GM23338 (cell line): ENCODE results near the gene TXNDC15. TPM values are rescaled to one million over a fixed set of nuclear protein-coding genes. Genes with fewer than 3 reads are reported as not detected.

Experiments used
- ATAC-seq: fragments of 200-7000 bp; cut with Tn5 transposase; 3 replicates; pipeline ENCODE4 v1.9.1; 2020
- DNase-seq: peaks from one replicate; pipeline ENCODE4 v3.0.0-alpha.2; 2015; ENCODE audit warnings: low spot score
- H2AFZ ChIP-seq: fragments of 200-600 bp; sonication (generic); 2 replicates; pipeline ENCODE4 v1.8.0; 2016; ENCODE audit warnings: antibody characterized with exemption, mild to moderate bottlenecking, moderate library complexity
- H3F3A ChIP-seq: fragments of 200-600 bp; sonication (generic); replicated peaks from 2 replicates; pipeline ENCODE4 v1.8.0; 2017; ENCODE audit warnings: antibody characterized with exemption, mixed run types, low read depth
- H3K27ac ChIP-seq: fragments of 200-600 bp; sonication (generic); 2 replicates; pipeline ENCODE4 v1.6.1; 2016; ENCODE audit warnings: low read depth
- H3K27me3 ChIP-seq: fragments of 200-600 bp; sonication (generic); 2 replicates; pipeline ENCODE4 v1.8.0; 2016; ENCODE audit warnings: mild to moderate bottlenecking, mixed run types, moderate library complexity; ENCODE audit not compliant: insufficient read depth
- H3K36me3 ChIP-seq: fragments of 200-600 bp; sonication (generic); 2 replicates; pipeline ENCODE4 v1.8.0; 2016; ENCODE audit warnings: mild to moderate bottlenecking; ENCODE audit not compliant: insufficient read depth
- H3K4me1 ChIP-seq: fragments of 200-600 bp; sonication (generic); 2 replicates; pipeline ENCODE4 v1.8.0; 2016; ENCODE audit warnings: mild to moderate bottlenecking, moderate library complexity; ENCODE audit not compliant: insufficient read depth
- H3K4me2 ChIP-seq: fragments of 200-600 bp; sonication (generic); 2 replicates; pipeline ENCODE4 v1.7.1; 2017; ENCODE audit warnings: mixed run types
- H3K4me3 ChIP-seq: fragments of 200-600 bp; sonication (generic); 2 replicates; pipeline ENCODE4 v1.6.1; 2016; ENCODE audit warnings: mixed run types
- H3K79me2 ChIP-seq: fragments of 200-600 bp; sonication (generic); replicated peaks from 2 replicates; pipeline ENCODE4 v1.8.0; 2017; ENCODE audit warnings: mild to moderate bottlenecking; ENCODE audit not compliant: insufficient read depth
- H3K9me2 ChIP-seq: fragments of 200-600 bp; sonication (generic); 2 replicates; pipeline ENCODE4 v1.8.0; 2017; ENCODE audit not compliant: insufficient read depth
- H4K20me1 ChIP-seq: fragments of 200-600 bp; sonication (generic); replicated peaks from 2 replicates; pipeline ENCODE4 v1.8.0; 2017; ENCODE audit warnings: mild to moderate bottlenecking; ENCODE audit not compliant: insufficient read depth
- H3K27ac Mint-ChIP-seq: 2 replicates; pipeline ENCODE4 v1.8.0; 2020; ENCODE audit warnings: inconsistent platforms, mild to moderate bottlenecking, moderate library complexity, mixed read lengths
- H3K27me3 Mint-ChIP-seq: 3 replicates; pipeline ENCODE4 v1.8.0; 2022; ENCODE audit warnings: low read depth, mild to moderate bottlenecking, moderate library complexity, mixed read lengths, inconsistent platforms; ENCODE audit not compliant: insufficient read depth, poor library complexity
- H3K36me3 Mint-ChIP-seq: 3 replicates; pipeline ENCODE4 v1.8.0; 2021; ENCODE audit warnings: low read depth, mild to moderate bottlenecking, inconsistent platforms, moderate library complexity, mixed read lengths
- H3K4me1 Mint-ChIP-seq: 3 replicates; pipeline ENCODE4 v1.8.0; 2020; ENCODE audit warnings: mild to moderate bottlenecking, inconsistent platforms, mixed read lengths
- H3K4me3 Mint-ChIP-seq: 3 replicates; pipeline ENCODE4 v1.8.0; 2021; ENCODE audit warnings: moderate library complexity, mild to moderate bottlenecking, inconsistent platforms, mixed read lengths
- H3K9me3 Mint-ChIP-seq: 3 replicates; pipeline ENCODE4 v1.8.0; 2020; ENCODE audit warnings: moderate library complexity, mild to moderate bottlenecking, inconsistent platforms, mixed read lengths
- CREB1 ChIP-seq: fragments of 250-450 bp; sonication (Bioruptor Pico); IDR thresholded peaks from 2 replicates; pipeline ENCODE4 v1.5.0; 2020; ENCODE audit warnings: low read depth, mild to moderate bottlenecking, moderate library complexity
- CTCF ChIP-seq, 2 experiments: fragments of 200-600 bp in 1 of 2; sonication (generic) in 1 of 2; conservative IDR thresholded peaks; 2 replicates each; pipeline versions ENCODE4 v1.5.1 to v1.6.1; 2016 to 2017; ENCODE audit warnings: antibody characterized with exemption in 2 of 2, low read depth in 2 of 2, mild to moderate bottlenecking in 2 of 2, moderate library complexity in 1 of 2
- ETS1 ChIP-seq: IDR thresholded peaks from 2 replicates; pipeline ENCODE4 v1.6.1; 2016; ENCODE audit warnings: antibody characterized with exemption
- EZH2 ChIP-seq: fragments of 200-600 bp; sonication (generic); IDR thresholded peaks from one replicate; pipeline ENCODE4 v1.8.0; 2017; ENCODE audit warnings: antibody characterized with exemption, mild to moderate bottlenecking, low read depth; ENCODE audit not compliant: unreplicated experiment
- EZH2phosphoT487 ChIP-seq: fragments of 200-600 bp; sonication (generic); IDR thresholded peaks from one replicate; pipeline ENCODE4 v1.8.1; 2018; ENCODE audit warnings: antibody characterized with exemption; ENCODE audit not compliant: unreplicated experiment
- JUNB ChIP-seq: IDR thresholded peaks from one replicate; pipeline ENCODE4 v1.6.1; 2016; ENCODE audit warnings: antibody characterized with exemption; ENCODE audit not compliant: unreplicated experiment
- NANOG ChIP-seq: IDR thresholded peaks from 2 replicates; pipeline ENCODE4 v1.6.1; 2016; ENCODE audit warnings: antibody characterized with exemption, borderline replicate concordance
- POLR2AphosphoS5 ChIP-seq: IDR thresholded peaks from 2 replicates; pipeline ENCODE4 v1.6.1; 2016; ENCODE audit warnings: antibody characterized with exemption, low read depth
- REST ChIP-seq: IDR thresholded peaks from one replicate; pipeline ENCODE4 v1.6.1; 2018; ENCODE audit warnings: antibody characterized with exemption; ENCODE audit not compliant: unreplicated experiment
- STAT1 ChIP-seq: IDR thresholded peaks from one replicate; pipeline ENCODE4 v1.6.1; 2016; ENCODE audit warnings: antibody characterized with exemption; ENCODE audit not compliant: unreplicated experiment
- ZNF114 ChIP-seq: fragments of 250-450 bp; sonication (Bioruptor Pico); IDR thresholded peaks from 2 replicates; pipeline ENCODE4 v1.5.0; 2020; ENCODE audit warnings: mild to moderate bottlenecking, moderate library complexity
- ZNF331 ChIP-seq: fragments of 250-450 bp; sonication (Bioruptor Pico); IDR thresholded peaks from 2 replicates; pipeline ENCODE4 v1.5.0; 2020; ENCODE audit warnings: low read depth, mild to moderate bottlenecking, moderate library complexity
- ZNF462 ChIP-seq: fragments of 250-450 bp; sonication (Bioruptor Pico); IDR thresholded peaks from 2 replicates; pipeline ENCODE4 v1.5.0; 2020; ENCODE audit warnings: mild to moderate bottlenecking, moderate library complexity
- polyA plus RNA-seq: library from polyadenylated mRNA; unstranded; fragments of >200 nt; fragmentation: Nextera tagmentation; extraction: Ambion mirVana; gene quantifications from 2 replicates; pipeline ENCODE4 v1.2.1, GENCODE V29; 2016
- total RNA-seq: library from RNA; depleted of rRNA; stranded (reverse); fragments of >200 nt; shearing (Covaris generic); gene quantifications from 2 replicates; pipeline ENCODE4 v1.2.3, GENCODE V29; 2014

TXNDC15 gene
- total and polyA plus RNA-seq, 2 experiments from 2014 or later = 24.4 to 28.5 TPM

GRCh38 chr5:134935711-134936602 is 61.8 kb downstream of the TXNDC15 start:
- Mint-ChIP-seq H3K36me3 (peaks cover 16% of the 10 kb centered on the region; the same call in 2 of the 3 replicates), H3K4me3 (no peak overlapping the region), H3K27me3 (no peaks in the 10 kb centered on the region), H3K4me1 (peaks cover 4% of the 10 kb centered on the region; the same call in 2 of the 3 replicates), H3K27ac (no peak overlapping the region), H3K9me3 (no peaks in the 10 kb centered on the region)
- TF ChIP-seq CTCF (conservative IDR thresholded peaks at IDR 0.05; ENCODE audit: low read depth in 2 of 2) (no peak), ZNF331 (CRISPR knock-in tag) (no peak), ZNF114 (no peak), EZH2phosphoT487 (no peak), REST (no peak), POLR2AphosphoS5 (no peak), CREB1 (CRISPR knock-in tag) (no peak), STAT1 (no peak), ZNF462 (CRISPR knock-in tag) (no peak), NANOG (no peak), EZH2 (no peak), ETS1 (no peak), JUNB (no peak)
- Histone ChIP-seq H3K9me2 (no peaks in the 10 kb centered on the region), H3K79me2 (no peaks in the 10 kb centered on the region), H3K4me3 (no peak overlapping the region), H3K27ac (no peak overlapping the region), H2AFZ (no peak overlapping the region), H3K4me2 (no peak overlapping the region), H4K20me1 (no peaks in the 10 kb centered on the region), H3K4me1 (no peaks in the 10 kb centered on the region), H3K27me3 (no peaks in the 10 kb centered on the region), H3F3A (no peaks in the 10 kb centered on the region), H3K36me3 (0 out of 2 replicates have a peak, but pooled peaks cover 3% of the 10 kb centered on the region)
- DNase-seq (no peak), ATAC-seq (no peak)
